ENCODE data around the gene EXOC3.

EXOC3 gene

DNA sequence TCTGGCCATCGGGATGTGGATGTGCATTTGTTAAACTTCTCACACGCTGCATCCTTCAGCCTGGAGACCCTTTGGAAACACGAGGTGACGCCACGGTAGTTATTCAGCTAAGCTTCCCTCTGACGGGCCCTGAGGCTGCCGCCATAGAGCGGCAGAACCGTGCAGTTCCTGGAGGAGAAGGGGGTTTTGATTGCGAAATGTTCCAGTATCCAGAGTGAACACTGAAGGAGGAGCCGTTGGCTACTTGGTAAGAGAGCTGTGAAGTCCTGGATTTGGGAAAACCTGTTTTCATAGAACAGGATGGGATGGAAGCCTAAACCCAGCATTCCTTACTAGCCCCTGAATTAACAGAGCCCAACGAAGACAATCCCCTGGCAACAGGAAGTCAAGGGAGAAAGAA lies 23.0 kb upstream of the EXOC3 start:
- FAIRE-seq: no peak

GRCh38 chr5:420632-421286 lies 22.2 kb upstream of the EXOC3 start:
- DNase-seq (ENCODE audit: insufficient read length, low spot score) (no peak), FAIRE-seq (no peak)
- TF ChIP-seq, protein P1, sequence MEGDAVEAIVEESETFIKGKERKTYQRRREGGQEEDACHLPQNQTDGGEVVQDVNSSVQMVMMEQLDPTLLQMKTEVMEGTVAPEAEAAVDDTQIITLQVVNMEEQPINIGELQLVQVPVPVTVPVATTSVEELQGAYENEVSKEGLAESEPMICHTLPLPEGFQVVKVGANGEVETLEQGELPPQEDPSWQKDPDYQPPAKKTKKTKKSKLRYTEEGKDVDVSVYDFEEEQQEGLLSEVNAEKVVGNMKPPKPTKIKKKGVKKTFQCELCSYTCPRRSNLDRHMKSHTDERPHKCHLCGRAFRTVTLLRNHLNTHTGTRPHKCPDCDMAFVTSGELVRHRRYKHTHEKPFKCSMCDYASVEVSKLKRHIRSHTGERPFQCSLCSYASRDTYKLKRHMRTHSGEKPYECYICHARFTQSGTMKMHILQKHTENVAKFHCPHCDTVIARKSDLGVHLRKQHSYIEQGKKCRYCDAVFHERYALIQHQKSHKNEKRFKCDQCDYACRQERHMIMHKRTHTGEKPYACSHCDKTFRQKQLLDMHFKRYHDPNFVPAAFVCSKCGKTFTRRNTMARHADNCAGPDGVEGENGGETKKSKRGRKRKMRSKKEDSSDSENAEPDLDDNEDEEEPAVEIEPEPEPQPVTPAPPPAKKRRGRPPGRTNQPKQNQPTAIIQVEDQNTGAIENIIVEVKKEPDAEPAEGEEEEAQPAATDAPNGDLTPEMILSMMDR (IDR thresholded peaks at IDR 0.05; ENCODE audit: insufficient read depth, missing control alignments): no peak

More for the DNA sequence above, 23.0 kb upstream of the EXOC3 start:
- DNase-seq (ENCODE audit: insufficient read length, low spot score): no peak
- TF ChIP-seq, protein P1 (IDR thresholded peaks at IDR 0.05; ENCODE audit: insufficient read depth, missing control alignments): no peak

- DNase-seq (ENCODE audit: insufficient read length, low spot score): no peak
- TF ChIP-seq, protein P1 (IDR thresholded peaks at IDR 0.05; ENCODE audit: insufficient read depth, missing control alignments): no peak
Measured at GRCh38 chr5:421287-421880, 21.6 kb upstream of the EXOC3 start.

GRCh38 chr5:421901-422300 lies 21.1 kb upstream of the EXOC3 start:
- TF ChIP-seq, protein P1 (IDR thresholded peaks at IDR 0.05; ENCODE audit: insufficient read depth, missing control alignments): no peak
- FAIRE-seq (no peak), DNase-seq (ENCODE audit: insufficient read length, low spot score) (no peak)

More at GRCh38 chr5:421287-421880, 21.6 kb upstream of the EXOC3 start:
- FAIRE-seq: no peak

GRCh38 chr5:422323-423232 lies 20.4 kb upstream of the EXOC3 start:
- DNase-seq (ENCODE audit: insufficient read length, low spot score) (no peak), FAIRE-seq (no peak)
- TF ChIP-seq, protein P1 (IDR thresholded peaks at IDR 0.05; ENCODE audit: insufficient read depth, missing control alignments): no peak

- TF ChIP-seq, protein P1 (IDR thresholded peaks at IDR 0.05; ENCODE audit: insufficient read depth, missing control alignments): no peak
- DNase-seq (ENCODE audit: insufficient read length, low spot score) (no peak), FAIRE-seq (no peak)
Measured at GRCh38 chr5:423233-423565, 19.8 kb upstream of the EXOC3 start.
